Upper lobe of right lung (tissue), 1 donor: ENCODE results near the gene WDR41. TPM values are rescaled to one million over a fixed set of nuclear protein-coding genes. Genes with fewer than 3 reads are reported as not detected.

Experiments
- ATAC-seq: fragments of 200-7000 bp; cut with Tn5 transposase; one replicate; pipeline ENCODE4 v1.9.1; 2020; ENCODE audit warnings: mild to moderate bottlenecking, moderate library complexity
- DNase-seq: peaks from one replicate; pipeline ENCODE4 v3.0.0-alpha.2; 2020
- H3K27ac ChIP-seq: fragments of 200-600 bp; one replicate; pipeline ENCODE4 v1.8.0; 2022
- H3K27me3 ChIP-seq: fragments of 200-600 bp; one replicate; pipeline ENCODE4 v1.8.0; 2022; ENCODE audit warnings: mild to moderate bottlenecking
- H3K36me3 ChIP-seq: fragments of 200-600 bp; one replicate; pipeline ENCODE4 v1.8.0; 2022
- H3K4me1 ChIP-seq: fragments of 200-600 bp; one replicate; pipeline ENCODE4 v1.8.0; 2022
- H3K4me3 ChIP-seq: fragments of 200-600 bp; one replicate; pipeline ENCODE4 v1.8.0; 2022; ENCODE audit warnings: mild to moderate bottlenecking
- H3K9me3 ChIP-seq: fragments of 200-600 bp; one replicate; pipeline ENCODE4 v1.8.0; 2022
- intact Hi-C: fragments of 100-400 bp; cut with DNase I; formaldehyde crosslinking; loops from one replicate; pipeline ENCODE4 v1.11.0; 2022
- total RNA-seq: library from RNA; stranded (reverse); fragmentation: NEBNext Ultra II Directional; extraction: Animal tissue kit (Norgen Biotek cat#: 25700); gene quantifications from one replicate; pipeline ENCODE4 v1.2.1, GENCODE V29; 2021
- TF ChIP-seq, protein P1 (sequence below): fragments of 200-600 bp; IDR thresholded peaks from one replicate; pipeline ENCODE4 v1.8.0; 2022; ENCODE audit warnings: antibody characterized with exemption
- donor health status: DM: no; HTN: yes; CAD: no; lungs with severe emphysema.

WDR41 gene
- total RNA-seq, 1 donor from 2014 or later = 35.7 TPM

DNA sequence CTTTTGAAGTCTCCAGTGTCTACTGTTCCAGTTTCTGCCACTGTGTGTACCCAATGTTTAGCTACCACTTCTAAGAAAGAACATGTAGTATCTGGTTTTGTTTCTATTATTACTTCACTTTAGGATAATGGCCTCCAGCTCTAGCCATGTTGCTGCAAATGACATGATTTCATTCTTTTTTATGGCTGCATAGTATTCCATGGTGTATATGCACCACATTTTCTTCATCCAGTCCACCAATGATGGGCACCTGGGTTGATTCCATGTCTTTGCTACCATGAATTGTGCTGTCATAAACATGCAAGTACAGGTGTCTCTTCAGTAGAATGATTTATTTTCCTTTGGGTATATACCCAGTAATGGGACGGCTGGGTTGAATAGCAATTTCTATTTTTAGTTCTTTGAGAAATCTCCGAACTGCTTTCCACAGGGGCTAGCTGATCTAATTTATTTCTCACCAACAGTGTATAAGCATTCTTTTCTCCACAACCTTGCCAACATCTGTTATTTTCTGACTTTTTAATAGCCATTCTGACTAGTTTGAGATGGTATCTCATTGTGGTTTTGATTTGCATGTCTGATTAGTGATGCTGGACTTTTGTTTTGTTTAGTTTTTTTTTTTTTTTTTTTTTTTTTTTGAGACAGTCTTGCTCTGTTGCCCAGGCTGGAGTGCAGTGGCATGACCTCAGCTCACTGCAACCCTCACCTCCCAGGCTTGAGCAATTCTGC lies 68.9 kb downstream of the WDR41 start:
- ATAC-seq = no peak
- H3K27ac ChIP-seq = no peak overlapping the region

GRCh38 chr5:77420940-77421339 lies 71.2 kb downstream of the WDR41 start:
- DNase-seq (no peak), ATAC-seq (no peak)
- no peak overlapping the region for H3K4me3 ChIP-seq
- H3K36me3 ChIP-seq = no peaks in the 10 kb centered on the region
- TF ChIP-seq, protein P1, sequence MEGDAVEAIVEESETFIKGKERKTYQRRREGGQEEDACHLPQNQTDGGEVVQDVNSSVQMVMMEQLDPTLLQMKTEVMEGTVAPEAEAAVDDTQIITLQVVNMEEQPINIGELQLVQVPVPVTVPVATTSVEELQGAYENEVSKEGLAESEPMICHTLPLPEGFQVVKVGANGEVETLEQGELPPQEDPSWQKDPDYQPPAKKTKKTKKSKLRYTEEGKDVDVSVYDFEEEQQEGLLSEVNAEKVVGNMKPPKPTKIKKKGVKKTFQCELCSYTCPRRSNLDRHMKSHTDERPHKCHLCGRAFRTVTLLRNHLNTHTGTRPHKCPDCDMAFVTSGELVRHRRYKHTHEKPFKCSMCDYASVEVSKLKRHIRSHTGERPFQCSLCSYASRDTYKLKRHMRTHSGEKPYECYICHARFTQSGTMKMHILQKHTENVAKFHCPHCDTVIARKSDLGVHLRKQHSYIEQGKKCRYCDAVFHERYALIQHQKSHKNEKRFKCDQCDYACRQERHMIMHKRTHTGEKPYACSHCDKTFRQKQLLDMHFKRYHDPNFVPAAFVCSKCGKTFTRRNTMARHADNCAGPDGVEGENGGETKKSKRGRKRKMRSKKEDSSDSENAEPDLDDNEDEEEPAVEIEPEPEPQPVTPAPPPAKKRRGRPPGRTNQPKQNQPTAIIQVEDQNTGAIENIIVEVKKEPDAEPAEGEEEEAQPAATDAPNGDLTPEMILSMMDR = no peak
- H3K4me1 ChIP-seq = no peaks in the 10 kb centered on the region
- no peak overlapping the region for H3K27ac ChIP-seq
- H3K27me3 ChIP-seq = no peaks in the 10 kb centered on the region
- H3K9me3 ChIP-seq = no peaks in the 10 kb centered on the region
- intact Hi-C loops = no loop called here

More for the DNA sequence above, 68.9 kb downstream of the WDR41 start:
- H3K9me3 ChIP-seq = no peaks in the 10 kb centered on the region
- no peak for DNase-seq
- no peaks in the 10 kb centered on the region for H3K27me3 ChIP-seq
- no peaks in the 10 kb centered on the region for H3K4me1 ChIP-seq
- intact Hi-C loops = no loop called here
- TF ChIP-seq, protein P1 = no peak
- no peak overlapping the region for H3K4me3 ChIP-seq
- no peaks in the 10 kb centered on the region for H3K36me3 ChIP-seq

DNA sequence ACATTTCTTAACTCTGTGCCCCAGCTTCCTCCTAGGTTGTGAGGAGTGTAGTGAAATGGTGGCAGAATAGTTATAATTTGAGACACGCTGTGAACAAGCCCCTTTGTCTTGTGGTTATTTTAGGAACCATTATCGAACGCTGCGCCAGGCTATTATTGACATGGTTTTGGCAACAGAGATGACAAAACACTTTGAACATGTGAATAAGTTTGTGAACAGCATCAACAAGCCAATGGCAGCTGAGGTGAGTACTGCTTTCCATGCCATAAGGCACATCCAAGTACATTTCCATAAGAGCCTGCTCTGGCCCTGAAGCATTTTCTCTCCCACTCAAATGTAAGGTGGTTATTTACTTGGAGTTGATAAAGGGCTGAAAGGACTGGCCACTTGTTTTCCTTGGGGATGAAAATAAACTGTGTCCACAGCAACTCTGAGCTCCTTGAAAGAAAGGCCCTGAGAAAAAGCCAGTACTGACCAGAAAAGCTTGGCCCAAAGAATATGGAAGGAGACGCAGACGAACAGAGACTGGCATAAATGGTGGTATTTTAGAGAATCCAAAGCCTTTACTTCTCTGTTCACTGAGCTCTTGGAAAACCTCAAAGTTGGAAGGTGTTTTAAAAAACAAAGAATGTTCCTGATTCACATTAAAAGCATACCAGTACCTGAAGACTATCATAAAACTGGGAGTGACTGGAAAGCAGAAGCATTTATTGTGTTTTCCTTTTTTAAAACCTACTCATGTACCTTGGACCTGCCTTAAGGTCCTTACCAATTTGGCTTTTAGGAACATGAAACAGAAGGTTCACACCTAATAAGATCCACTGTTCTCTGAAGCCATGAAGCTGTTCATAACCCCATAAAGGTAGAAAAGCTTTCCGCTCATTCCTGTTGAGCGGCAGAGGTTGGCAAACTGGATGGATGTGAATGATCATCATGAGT lies 72.2 kb downstream of the WDR41 start:
- ATAC-seq = no peak
- DNase-seq = no peak
- H3K27me3 ChIP-seq = no peaks in the 10 kb centered on the region
- TF ChIP-seq, protein P1 = no peak
- H3K4me1 ChIP-seq = no peaks in the 10 kb centered on the region
- intact Hi-C loops = no loop called here
- no peaks in the 10 kb centered on the region for H3K9me3 ChIP-seq
- no peaks in the 10 kb centered on the region for H3K36me3 ChIP-seq
- H3K4me3 ChIP-seq = no peak overlapping the region
- no peak overlapping the region for H3K27ac ChIP-seq

- Histone ChIP-seq H3K27ac (no peak overlapping the region), H3K27me3 (no peaks in the 10 kb centered on the region), H3K9me3 (no peaks in the 10 kb centered on the region), H3K4me1 (no peaks in the 10 kb centered on the region), H3K4me3 (no peak overlapping the region), H3K36me3 (no peaks in the 10 kb centered on the region)
- TF ChIP-seq, protein P1 = no peak
- no peak for ATAC-seq
- no peak for DNase-seq
- intact Hi-C loops = no loop called here
Observed at GRCh38 chr5:77418601-77419581, 73.2 kb downstream of the WDR41 start.

- TF ChIP-seq, protein P1 = no peak
- H3K4me1 ChIP-seq = no peaks in the 10 kb centered on the region
- ATAC-seq (no peak), DNase-seq (no peak)
- no peaks in the 10 kb centered on the region for H3K27me3 ChIP-seq
- intact Hi-C loops = no loop called here
- no peaks in the 10 kb centered on the region for H3K9me3 ChIP-seq
- no peak overlapping the region for H3K4me3 ChIP-seq
- no peak overlapping the region for H3K27ac ChIP-seq
- H3K36me3 ChIP-seq = no peaks in the 10 kb centered on the region
Observed at GRCh38 chr5:77418162-77418561, 74.0 kb downstream of the WDR41 start.
